AG08396 (cell line): ENCODE measurements around the gene PSMD3.
"Not testable (repeated sequence)": the region's sequence is repeated elsewhere in the genome, so short reads cannot be mapped to it uniquely, and the experiment has no call there.

ENCODE experiments used
- DNase-seq: peaks from one replicate; pipeline ENCODE4 v3.0.0; 2012; ENCODE audit warnings: low spot score, mixed read lengths

PSMD3 gene

DNA sequence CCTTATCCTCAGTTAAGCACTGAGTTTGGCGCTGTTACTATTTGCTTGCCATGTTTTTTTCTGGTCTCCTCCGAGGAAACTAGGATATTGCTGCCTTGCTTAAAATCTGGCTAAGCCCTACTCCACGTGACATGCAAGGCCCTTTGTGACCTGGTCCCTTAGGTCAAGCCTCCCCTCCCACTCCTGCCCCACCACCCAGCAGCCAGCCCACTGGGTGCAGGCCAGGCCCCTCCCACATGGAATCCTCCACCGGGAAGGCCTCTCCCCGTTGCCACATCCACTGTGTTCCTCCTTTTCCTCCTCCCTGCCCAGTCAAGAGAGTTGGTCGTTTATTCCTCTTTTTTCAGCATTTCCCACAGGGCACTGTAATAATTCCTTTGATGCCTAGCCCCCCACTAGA lies 16.2 kb downstream of the PSMD3 start:
- DNase-seq, result no peak

GRCh38 chr17:39997543-39997942 lies 16.9 kb downstream of the PSMD3 start:
- DNase-seq, result no peak

- no peak for DNase-seq
These were observed 18.5 kb downstream of the PSMD3 start for GRCh38 chr17:39999067-39999466.

DNA sequence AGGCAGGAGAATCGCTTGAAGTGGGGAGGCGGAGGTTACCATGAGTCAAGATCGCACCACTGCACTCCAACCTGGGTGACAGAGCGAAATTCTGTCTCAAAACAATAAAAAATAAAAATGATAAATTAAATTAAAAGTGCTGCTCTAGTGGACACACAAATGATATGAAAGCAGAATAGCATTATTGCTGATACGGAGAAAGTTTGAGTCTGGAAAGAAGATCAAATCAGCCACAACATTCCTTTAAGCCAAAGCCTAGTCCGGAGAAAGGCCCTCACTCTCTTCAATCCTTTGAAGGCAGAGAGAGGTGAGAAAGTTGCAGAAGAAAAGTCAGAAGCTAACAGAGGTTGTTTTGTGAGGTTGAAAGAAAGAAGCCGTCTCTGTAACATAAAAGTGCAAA lies 19.6 kb downstream of the PSMD3 start:
- DNase-seq, result no peak

- not testable (repeated sequence) for DNase-seq
These were observed 20.7 kb downstream of the PSMD3 start for GRCh38 chr17:40001335-40001734.

DNA sequence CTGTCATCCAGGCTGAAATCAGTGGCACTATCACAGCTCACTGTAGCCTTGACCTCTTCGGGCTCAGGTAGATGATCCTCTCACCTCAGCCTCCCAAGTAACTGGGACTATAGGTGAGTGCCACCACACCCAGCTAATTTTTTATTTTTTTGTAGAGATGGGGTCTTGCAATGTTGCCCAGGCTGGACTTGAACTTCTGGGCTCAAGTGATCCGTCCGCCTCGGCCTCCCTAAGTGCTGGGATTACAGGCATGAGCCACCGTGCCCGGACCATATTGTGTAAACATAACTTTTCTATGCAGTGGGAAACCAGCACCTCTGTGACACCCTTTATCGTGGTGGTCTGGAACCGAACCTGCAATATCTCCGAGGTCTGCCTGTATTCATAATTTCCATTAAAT lies 23.5 kb downstream of the PSMD3 start:
- DNase-seq, result no peak

- DNase-seq, result no peak
These were observed 24.1 kb downstream of the PSMD3 start for GRCh38 chr17:40004712-40005111.

GRCh38 chr17:40005520-40005919 lies 24.9 kb downstream of the PSMD3 start:
- DNase-seq, result no peak

GRCh38 chr17:40010946-40011500 lies 30.4 kb downstream of the PSMD3 start:
- not testable (repeated sequence) for DNase-seq

DNA sequence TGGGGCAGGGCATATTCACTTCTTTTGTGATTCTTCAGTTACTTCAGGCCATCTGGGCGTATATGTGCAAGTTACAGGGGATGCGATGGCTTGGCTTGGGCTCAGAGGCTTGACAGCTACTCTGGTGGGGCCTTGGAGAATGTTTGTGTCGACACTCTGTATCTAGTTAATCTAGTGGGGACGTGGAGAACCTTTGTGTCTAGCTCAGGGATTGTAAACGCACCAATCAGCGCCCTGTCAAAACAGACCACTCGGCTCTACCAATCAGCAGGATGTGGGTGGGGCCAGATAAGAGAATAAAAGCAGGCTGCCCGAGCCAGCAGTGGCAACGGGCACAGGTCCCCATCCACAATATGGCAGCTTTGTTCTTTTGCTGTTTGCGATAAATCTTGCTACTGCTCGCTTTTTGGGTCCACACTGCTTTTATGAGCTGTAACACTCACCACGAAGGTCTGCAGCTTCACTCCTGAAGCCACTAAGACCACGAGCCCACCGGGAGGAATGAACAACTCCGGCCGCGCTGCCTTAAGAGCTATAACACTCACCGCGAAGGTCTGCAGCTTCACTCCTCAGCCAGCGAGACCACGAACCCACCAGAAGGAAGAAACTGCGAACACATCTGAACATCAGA lies 31.5 kb downstream of the PSMD3 start:
- not testable (repeated sequence) for DNase-seq

DNA sequence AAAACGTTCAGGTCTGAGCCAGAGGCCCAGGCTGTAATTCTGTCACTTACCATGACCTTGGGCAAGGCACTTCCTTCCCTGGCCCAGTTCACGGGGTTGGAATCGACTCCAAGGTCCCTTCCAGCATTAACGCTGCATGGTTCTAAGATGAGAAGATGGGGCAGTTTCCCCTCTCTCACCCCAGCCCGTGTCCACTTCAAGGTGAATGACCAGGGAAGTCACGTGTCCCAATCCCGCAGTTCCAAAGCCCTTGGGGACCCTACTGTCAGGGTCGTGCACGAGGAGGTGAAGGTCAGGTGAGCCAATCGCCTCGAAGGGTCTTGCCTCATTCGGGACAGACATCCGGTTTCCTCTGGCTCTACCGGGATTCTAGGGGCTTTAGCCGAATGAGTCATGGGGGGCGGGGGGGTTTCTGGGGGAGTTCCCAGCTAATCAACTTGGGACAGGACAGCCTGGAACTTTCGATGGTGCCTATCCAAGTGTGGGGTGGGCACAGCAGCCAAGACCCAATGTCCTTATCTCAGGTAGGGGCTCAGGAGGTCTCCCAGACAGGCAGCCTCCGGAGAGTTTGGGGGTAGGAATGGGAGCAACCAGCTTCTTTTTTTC lies 33.9 kb downstream of the PSMD3 start:
- no peak for DNase-seq

DNA sequence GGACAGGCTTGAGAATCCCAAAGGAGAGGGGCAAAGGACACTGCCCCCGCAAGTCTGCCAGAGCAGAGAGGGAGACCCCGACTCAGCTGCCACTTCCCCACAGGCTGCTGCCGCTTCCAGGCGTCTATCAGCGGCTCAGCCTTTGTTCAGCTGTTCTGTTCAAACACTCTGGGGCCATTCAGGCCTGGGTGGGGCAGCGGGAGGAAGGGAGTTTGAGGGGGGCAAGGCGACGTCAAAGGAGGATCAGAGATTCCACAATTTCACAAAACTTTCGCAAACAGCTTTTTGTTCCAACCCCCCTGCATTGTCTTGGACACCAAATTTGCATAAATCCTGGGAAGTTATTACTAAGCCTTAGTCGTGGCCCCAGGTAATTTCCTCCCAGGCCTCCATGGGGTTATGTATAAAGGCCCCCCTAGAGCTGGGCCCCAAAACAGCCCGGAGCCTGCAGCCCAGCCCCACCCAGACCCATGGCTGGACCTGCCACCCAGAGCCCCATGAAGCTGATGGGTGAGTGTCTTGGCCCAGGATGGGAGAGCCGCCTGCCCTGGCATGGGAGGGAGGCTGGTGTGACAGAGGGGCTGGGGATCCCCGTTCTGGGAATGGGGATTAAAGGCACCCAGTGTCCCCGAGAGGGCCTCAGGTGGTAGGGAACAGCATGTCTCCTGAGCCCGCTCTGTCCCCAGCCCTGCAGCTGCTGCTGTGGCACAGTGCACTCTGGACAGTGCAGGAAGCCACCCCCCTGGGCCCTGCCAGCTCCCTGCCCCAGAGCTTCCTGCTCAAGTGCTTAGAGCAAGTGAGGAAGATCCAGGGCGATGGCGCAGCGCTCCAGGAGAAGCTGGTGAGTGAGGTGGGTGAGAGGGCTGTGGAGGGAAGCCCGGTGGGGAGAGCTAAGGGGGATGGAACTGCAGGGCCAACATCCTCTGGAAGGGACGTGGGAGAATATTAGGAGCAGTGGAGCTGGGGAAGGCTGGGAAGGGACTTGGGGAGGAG lies 34.7 kb downstream of the PSMD3 start, which contains the start of gene CSF3:
Gene CSF3 (plus strand): TSS at position 436 of the 993 bp plus-strand sequence. CDS start 35 bp downstream, at position 471.
- DNase-seq, result no peak

DNA sequence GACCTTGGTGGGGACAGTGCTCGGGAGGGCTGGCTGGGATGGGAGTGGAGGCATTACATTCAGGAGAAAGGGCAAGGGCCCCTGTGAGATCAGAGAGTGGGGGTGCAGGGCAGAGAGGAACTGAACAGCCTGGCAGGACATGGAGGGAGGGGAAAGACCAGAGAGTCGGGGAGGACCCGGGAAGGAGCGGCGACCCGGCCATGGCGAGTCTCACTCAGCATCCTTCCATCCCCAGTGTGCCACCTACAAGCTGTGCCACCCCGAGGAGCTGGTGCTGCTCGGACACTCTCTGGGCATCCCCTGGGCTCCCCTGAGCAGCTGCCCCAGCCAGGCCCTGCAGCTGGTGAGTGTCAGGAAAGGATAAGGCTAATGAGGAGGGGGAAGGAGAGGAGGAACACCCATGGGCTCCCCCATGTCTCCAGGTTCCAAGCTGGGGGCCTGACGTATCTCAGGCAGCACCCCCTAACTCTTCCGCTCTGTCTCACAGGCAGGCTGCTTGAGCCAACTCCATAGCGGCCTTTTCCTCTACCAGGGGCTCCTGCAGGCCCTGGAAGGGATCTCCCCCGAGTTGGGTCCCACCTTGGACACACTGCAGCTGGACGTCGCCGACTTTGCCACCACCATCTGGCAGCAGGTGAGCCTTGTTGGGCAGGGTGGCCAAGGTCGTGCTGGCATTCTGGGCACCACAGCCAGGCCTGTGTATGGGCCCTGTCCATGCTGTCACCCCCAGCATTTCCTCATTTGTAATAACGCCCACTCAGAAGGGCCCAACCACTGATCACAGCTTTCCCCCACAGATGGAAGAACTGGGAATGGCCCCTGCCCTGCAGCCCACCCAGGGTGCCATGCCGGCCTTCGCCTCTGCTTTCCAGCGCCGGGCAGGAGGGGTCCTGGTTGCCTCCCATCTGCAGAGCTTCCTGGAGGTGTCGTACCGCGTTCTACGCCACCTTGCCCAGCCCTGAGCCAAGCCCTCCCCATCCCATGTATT lies 35.7 kb downstream of the PSMD3 start:
- DNase-seq, result no peak

DNA sequence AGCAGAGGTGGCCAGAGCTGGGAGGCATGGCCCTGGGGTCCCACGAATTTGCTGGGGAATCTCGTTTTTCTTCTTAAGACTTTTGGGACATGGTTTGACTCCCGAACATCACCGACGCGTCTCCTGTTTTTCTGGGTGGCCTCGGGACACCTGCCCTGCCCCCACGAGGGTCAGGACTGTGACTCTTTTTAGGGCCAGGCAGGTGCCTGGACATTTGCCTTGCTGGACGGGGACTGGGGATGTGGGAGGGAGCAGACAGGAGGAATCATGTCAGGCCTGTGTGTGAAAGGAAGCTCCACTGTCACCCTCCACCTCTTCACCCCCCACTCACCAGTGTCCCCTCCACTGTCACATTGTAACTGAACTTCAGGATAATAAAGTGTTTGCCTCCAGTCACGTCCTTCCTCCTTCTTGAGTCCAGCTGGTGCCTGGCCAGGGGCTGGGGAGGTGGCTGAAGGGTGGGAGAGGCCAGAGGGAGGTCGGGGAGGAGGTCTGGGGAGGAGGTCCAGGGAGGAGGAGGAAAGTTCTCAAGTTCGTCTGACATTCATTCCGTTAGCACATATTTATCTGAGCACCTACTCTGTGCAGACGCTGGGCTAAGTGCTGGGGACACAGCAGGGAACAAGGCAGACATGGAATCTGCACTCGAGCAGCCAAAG lies 36.9 kb downstream of the PSMD3 start:
- DNase-seq, result no peak

GRCh38 chr17:40018211-40019121 lies 37.9 kb downstream of the PSMD3 start:
- DNase-seq, result no peak

DNA sequence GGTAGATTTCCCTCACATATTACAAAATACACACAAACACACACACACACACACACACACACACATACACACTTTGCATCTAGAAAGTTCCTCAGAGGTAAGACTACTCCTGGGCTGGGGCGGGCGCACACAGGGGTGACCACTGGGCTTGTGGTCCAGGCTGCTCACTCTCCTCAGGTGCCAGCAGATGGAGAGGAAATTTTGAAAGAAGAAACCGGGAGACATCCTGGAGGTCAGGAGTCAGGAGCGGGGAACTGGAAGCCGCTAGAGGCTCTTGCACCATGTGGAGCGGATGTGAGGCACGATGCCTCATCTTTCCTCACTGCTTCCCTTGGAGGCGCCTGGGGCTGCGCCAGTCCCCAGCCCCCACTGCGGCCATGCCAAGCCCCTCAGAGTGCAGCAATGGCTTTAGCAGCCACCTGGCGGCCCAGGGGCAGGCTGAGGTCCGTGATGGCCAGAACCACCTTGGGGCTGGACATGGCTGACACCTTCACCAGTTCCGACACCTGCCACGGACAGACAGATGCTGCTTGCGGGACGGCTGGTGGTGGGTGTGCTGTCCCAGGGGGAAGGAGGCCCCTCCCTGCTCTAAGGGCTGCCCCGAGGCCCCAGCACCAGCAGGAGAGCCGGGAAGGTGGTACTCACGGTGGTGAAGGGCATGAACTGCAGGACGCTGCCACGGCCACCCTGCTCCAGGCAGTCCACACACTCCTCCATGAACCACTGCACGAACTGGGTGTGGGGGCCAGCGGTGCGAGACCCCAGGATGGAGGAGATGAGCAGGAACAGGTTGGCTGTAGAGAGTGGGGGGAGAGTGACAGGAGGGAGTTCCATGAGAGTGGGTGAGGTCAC lies 38.8 kb downstream of the PSMD3 start:
- DNase-seq, result peak; percentile 60

GRCh38 chr17:40020146-40020545 lies 39.5 kb downstream of the PSMD3 start:
- no peak for DNase-seq

GRCh38 chr17:40021451-40021971 lies 40.9 kb downstream of the PSMD3 start:
- DNase-seq, result peak; percentile 80
